ENCODE data around the gene IFT22.
A peak's percentile ranks its signal among the peaks of the same experiment; 100 is the strongest.
"Not testable (repeated sequence)": the region's sequence is repeated elsewhere in the genome, so short reads cannot be mapped to it uniquely, and the experiment has no call there.

Gene IFT22

GRCh38 chr7:101277155-101277554 lies 44.5 kb downstream of the IFT22 start:
- H3K9me3 ChIP-seq (ENCODE audit: control insufficient read depth, insufficient read depth, low read length), result no peaks in the 10 kb centered on the region
- no peak overlapping the region for H3K4me3 ChIP-seq (ENCODE audit: low read depth, low read length)
- peaks cover 12% of the 10 kb centered on the region for H3K4me1 ChIP-seq (ENCODE audit: control insufficient read depth, insufficient read depth, low read length)
- H3K36me3 ChIP-seq (ENCODE audit: control insufficient read depth, insufficient read depth, low read length), result no peaks in the 10 kb centered on the region
- no peaks in the 10 kb centered on the region for H3K27me3 ChIP-seq (ENCODE audit: control insufficient read depth, insufficient read depth, low read length)
- no peak overlapping the region for H3K9ac ChIP-seq (ENCODE audit: low read depth, low read length)
- no peak overlapping the region for H3K27ac ChIP-seq (ENCODE audit: low read depth, low read length)

GRCh38 chr7:101273206-101273605 lies 48.4 kb downstream of the IFT22 start:
- no peaks in the 10 kb centered on the region; the same call in 1 of the 2 replicates for H3K9me3 ChIP-seq (ENCODE audit: control insufficient read depth, insufficient read depth, low read length)
- no peaks in the 10 kb centered on the region for H3K27me3 ChIP-seq (ENCODE audit: control insufficient read depth, insufficient read depth, low read length)
- peak overlapping the region; percentile 21 for H3K27ac ChIP-seq (ENCODE audit: low read depth, low read length)

GRCh38 chr7:101271021-101271420 lies 50.6 kb downstream of the IFT22 start:
- H3K9me3 ChIP-seq (ENCODE audit: control insufficient read depth, insufficient read depth, low read length), result no peaks in the 10 kb centered on the region; the same call in 1 of the 2 replicates
- no peaks in the 10 kb centered on the region for H3K36me3 ChIP-seq (ENCODE audit: control insufficient read depth, insufficient read depth, low read length)
- no peak overlapping the region for H3K4me3 ChIP-seq (ENCODE audit: low read depth, low read length)
- no peak overlapping the region for H3K27ac ChIP-seq (ENCODE audit: low read depth, low read length)
- H3K27me3 ChIP-seq (ENCODE audit: control insufficient read depth, insufficient read depth, low read length), result no peaks in the 10 kb centered on the region
- peaks cover 12% of the 10 kb centered on the region for H3K4me1 ChIP-seq (ENCODE audit: control insufficient read depth, insufficient read depth, low read length)
- H3K9ac ChIP-seq (ENCODE audit: low read depth, low read length), result no peak overlapping the region

More at GRCh38 chr7:101273206-101273605, 48.4 kb downstream of the IFT22 start:
- Histone ChIP-seq H3K9ac (ENCODE audit: low read depth, low read length) (no peak overlapping the region), H3K4me3 (ENCODE audit: low read depth, low read length) (no peak overlapping the region), H3K4me1 (ENCODE audit: control insufficient read depth, insufficient read depth, low read length) (peaks cover 12% of the 10 kb centered on the region), H3K36me3 (ENCODE audit: control insufficient read depth, insufficient read depth, low read length) (no peaks in the 10 kb centered on the region)

- Histone ChIP-seq H3K4me3 (ENCODE audit: low read depth, low read length) (no peak overlapping the region), H3K36me3 (ENCODE audit: control insufficient read depth, insufficient read depth, low read length) (no peaks in the 10 kb centered on the region), H3K27me3 (ENCODE audit: control insufficient read depth, insufficient read depth, low read length) (no peaks in the 10 kb centered on the region), H3K9ac (ENCODE audit: low read depth, low read length) (no peak overlapping the region), H3K27ac (ENCODE audit: low read depth, low read length) (no peak overlapping the region), H3K9me3 (ENCODE audit: control insufficient read depth, insufficient read depth, low read length) (no peaks in the 10 kb centered on the region; the same call in 1 of the 2 replicates), H3K4me1 (ENCODE audit: control insufficient read depth, insufficient read depth, low read length) (peaks cover 12% of the 10 kb centered on the region)
Measured at GRCh38 chr7:101269664-101270063, 51.9 kb downstream of the IFT22 start.

GRCh38 chr7:101265622-101266516 lies 55.7 kb downstream of the IFT22 start:
- Histone ChIP-seq H3K36me3 (ENCODE audit: control insufficient read depth, insufficient read depth, low read length) (no peaks in the 10 kb centered on the region), H3K4me3 (ENCODE audit: low read depth, low read length) (no peak overlapping the region), H3K27me3 (ENCODE audit: control insufficient read depth, insufficient read depth, low read length) (no peaks in the 10 kb centered on the region), H3K9ac (ENCODE audit: low read depth, low read length) (no peak overlapping the region), H3K4me1 (ENCODE audit: control insufficient read depth, insufficient read depth, low read length) (no peaks in the 10 kb centered on the region), H3K27ac (ENCODE audit: low read depth, low read length) (no peak overlapping the region), H3K9me3 (ENCODE audit: control insufficient read depth, insufficient read depth, low read length) (no peaks in the 10 kb centered on the region; the same call in 1 of the 2 replicates)

GRCh38 chr7:101264102-101264706 lies 57.4 kb downstream of the IFT22 start:
- not testable (repeated sequence) for H3K27ac ChIP-seq (ENCODE audit: low read depth, low read length); H3K36me3 ChIP-seq (ENCODE audit: control insufficient read depth, insufficient read depth, low read length); H3K4me3 ChIP-seq (ENCODE audit: low read depth, low read length); H3K27me3 ChIP-seq (ENCODE audit: control insufficient read depth, insufficient read depth, low read length); H3K9ac ChIP-seq (ENCODE audit: low read depth, low read length); H3K9me3 ChIP-seq (ENCODE audit: control insufficient read depth, insufficient read depth, low read length); H3K4me1 ChIP-seq (ENCODE audit: control insufficient read depth, insufficient read depth, low read length)
